OCI-LY1 (cell line): ENCODE results near the gene ZNF503.

Experiments
- H2AFZ ChIP-seq: fragments of 200-600 bp; sonication (generic), shearing (Covaris generic); 2 replicates; pipeline ENCODE4 v1.6.0; 2014; ENCODE audit warnings: antibody characterized with exemption, mild to moderate bottlenecking, low read length
- H3F3A ChIP-seq: fragments of 200-600 bp; sonication (generic), shearing (Covaris generic); 2 replicates; pipeline ENCODE4 v1.6.0; 2014; ENCODE audit warnings: mild to moderate bottlenecking, antibody characterized with exemption, low read length, moderate library complexity; ENCODE audit not compliant: insufficient read depth
- H3K27ac ChIP-seq: fragments of 200-600 bp; sonication (generic); 2 replicates; pipeline ENCODE4 v1.5.1; 2014; ENCODE audit warnings: low read length, mixed run types, mild to moderate bottlenecking, low read depth; ENCODE audit not compliant: poor library complexity, severe bottlenecking
- H3K27me3 ChIP-seq: fragments of 200-600 bp; sonication (generic); 2 replicates; pipeline ENCODE4 v1.6.0; 2014; ENCODE audit warnings: antibody characterized with exemption, mild to moderate bottlenecking, low read length, moderate library complexity; ENCODE audit not compliant: insufficient read depth
- H3K36me3 ChIP-seq: fragments of 200-600 bp; sonication (generic); 2 replicates; pipeline ENCODE4 v1.6.1; 2014; ENCODE audit warnings: mild to moderate bottlenecking, antibody characterized with exemption, low read length, moderate library complexity, mixed read lengths; ENCODE audit not compliant: insufficient read depth
- H3K4me1 ChIP-seq: fragments of 200-600 bp; sonication (generic); 2 replicates; pipeline ENCODE4 v1.5.1; 2014; ENCODE audit warnings: mild to moderate bottlenecking, low read length, moderate library complexity; ENCODE audit not compliant: insufficient read depth, severe bottlenecking
- H3K4me2 ChIP-seq: fragments of 200-600 bp; sonication (generic), shearing (Covaris generic); 2 replicates; pipeline ENCODE4 v1.6.1; 2014; ENCODE audit warnings: low read length
- H3K4me3 ChIP-seq: fragments of 200-600 bp; sonication (generic); 2 replicates; pipeline ENCODE4 v1.5.1; 2014; ENCODE audit warnings: low read length, low read depth, mild to moderate bottlenecking, mixed read lengths; ENCODE audit not compliant: poor library complexity, severe bottlenecking
- H3K79me2 ChIP-seq: fragments of 200-600 bp; shearing (Covaris generic); 2 replicates; pipeline ENCODE4 v1.6.1; 2016; ENCODE audit warnings: mixed run types, low read length, mixed read lengths; ENCODE audit not compliant: insufficient read depth
- H3K9ac ChIP-seq: fragments of 200-600 bp; sonication (generic), shearing (Covaris generic); 2 replicates; pipeline ENCODE4 v1.6.1; 2014; ENCODE audit warnings: mild to moderate bottlenecking, low read length, mixed read lengths
- H3K9me2 ChIP-seq: fragments of 200-600 bp; sonication (generic), shearing (Covaris generic); 2 replicates; pipeline ENCODE4 v1.6.1; 2014; ENCODE audit warnings: low read depth, mild to moderate bottlenecking, low read length, mixed read lengths
- H3K9me3 ChIP-seq: fragments of 200-600 bp; shearing (Covaris generic); 2 replicates; pipeline ENCODE4 v1.6.1; 2014; ENCODE audit warnings: low read length, mixed read lengths
- H4K20me1 ChIP-seq: fragments of 200-600 bp; sonication (generic), shearing (Covaris generic); 2 replicates; pipeline ENCODE4 v1.6.0; 2016; ENCODE audit warnings: mild to moderate bottlenecking, low read length; ENCODE audit not compliant: insufficient read depth
- EZH2 ChIP-seq: fragments of 200-600 bp; sonication (generic), shearing (Covaris generic); IDR thresholded peaks from 2 replicates; pipeline ENCODE4 v1.8.0; 2017; ENCODE audit warnings: borderline replicate concordance, mixed run types, mild to moderate bottlenecking, antibody characterized with exemption, low read length, moderate library complexity, mixed read lengths
- TF ChIP-seq, protein P1 (sequence below): fragments of 200-600 bp; sonication (generic), shearing (Covaris generic); IDR thresholded peaks from 2 replicates; pipeline ENCODE4 v1.5.1; 2017; ENCODE audit warnings: mild to moderate bottlenecking, antibody characterized with exemption, low read length, moderate library complexity, mixed read lengths

The ZNF503 gene

DNA sequence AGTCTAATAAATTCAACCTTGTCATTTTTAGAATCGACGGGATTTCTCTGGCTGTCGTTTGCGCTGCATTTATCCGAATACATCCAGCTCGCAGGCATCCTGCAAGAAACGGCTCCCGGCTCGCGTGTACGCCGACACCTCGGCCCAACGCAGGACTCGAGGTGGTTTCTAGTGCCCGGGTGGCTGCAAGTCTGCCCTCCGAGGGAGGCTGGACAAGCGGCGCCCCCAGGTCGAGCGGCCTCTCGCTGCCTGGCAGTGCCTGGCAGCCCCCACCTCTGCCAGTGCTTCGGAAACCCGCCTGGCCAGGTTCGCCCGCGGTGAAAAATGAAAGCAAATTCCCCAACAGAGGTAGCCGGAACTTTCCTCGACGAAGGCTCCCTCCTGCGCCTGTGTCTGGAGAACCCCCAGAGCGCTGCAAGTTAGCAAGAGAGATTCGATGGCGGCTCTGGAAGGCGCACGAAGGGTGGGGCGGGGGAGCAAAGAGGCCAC is 5.7 kb upstream of the ZNF503 start:
- Histone ChIP-seq H3F3A (no peaks in the 10 kb centered on the region), H3K4me1 (no peaks in the 10 kb centered on the region), H3K9me3 (no peaks in the 10 kb centered on the region), H3K9me2 (no peaks in the 10 kb centered on the region), H3K4me3 (no peak overlapping the region), H3K79me2 (no peaks in the 10 kb centered on the region), H4K20me1 (no peaks in the 10 kb centered on the region), H3K4me2 (no peak overlapping the region), H3K36me3 (no peaks in the 10 kb centered on the region), H3K27me3 (no peaks in the 10 kb centered on the region), H2AFZ (no peak overlapping the region), H3K9ac (no peak overlapping the region), H3K27ac (no peak overlapping the region)
- no peak for TF ChIP-seq EZH2
- TF ChIP-seq, protein P1, sequence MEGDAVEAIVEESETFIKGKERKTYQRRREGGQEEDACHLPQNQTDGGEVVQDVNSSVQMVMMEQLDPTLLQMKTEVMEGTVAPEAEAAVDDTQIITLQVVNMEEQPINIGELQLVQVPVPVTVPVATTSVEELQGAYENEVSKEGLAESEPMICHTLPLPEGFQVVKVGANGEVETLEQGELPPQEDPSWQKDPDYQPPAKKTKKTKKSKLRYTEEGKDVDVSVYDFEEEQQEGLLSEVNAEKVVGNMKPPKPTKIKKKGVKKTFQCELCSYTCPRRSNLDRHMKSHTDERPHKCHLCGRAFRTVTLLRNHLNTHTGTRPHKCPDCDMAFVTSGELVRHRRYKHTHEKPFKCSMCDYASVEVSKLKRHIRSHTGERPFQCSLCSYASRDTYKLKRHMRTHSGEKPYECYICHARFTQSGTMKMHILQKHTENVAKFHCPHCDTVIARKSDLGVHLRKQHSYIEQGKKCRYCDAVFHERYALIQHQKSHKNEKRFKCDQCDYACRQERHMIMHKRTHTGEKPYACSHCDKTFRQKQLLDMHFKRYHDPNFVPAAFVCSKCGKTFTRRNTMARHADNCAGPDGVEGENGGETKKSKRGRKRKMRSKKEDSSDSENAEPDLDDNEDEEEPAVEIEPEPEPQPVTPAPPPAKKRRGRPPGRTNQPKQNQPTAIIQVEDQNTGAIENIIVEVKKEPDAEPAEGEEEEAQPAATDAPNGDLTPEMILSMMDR = no peak

DNA sequence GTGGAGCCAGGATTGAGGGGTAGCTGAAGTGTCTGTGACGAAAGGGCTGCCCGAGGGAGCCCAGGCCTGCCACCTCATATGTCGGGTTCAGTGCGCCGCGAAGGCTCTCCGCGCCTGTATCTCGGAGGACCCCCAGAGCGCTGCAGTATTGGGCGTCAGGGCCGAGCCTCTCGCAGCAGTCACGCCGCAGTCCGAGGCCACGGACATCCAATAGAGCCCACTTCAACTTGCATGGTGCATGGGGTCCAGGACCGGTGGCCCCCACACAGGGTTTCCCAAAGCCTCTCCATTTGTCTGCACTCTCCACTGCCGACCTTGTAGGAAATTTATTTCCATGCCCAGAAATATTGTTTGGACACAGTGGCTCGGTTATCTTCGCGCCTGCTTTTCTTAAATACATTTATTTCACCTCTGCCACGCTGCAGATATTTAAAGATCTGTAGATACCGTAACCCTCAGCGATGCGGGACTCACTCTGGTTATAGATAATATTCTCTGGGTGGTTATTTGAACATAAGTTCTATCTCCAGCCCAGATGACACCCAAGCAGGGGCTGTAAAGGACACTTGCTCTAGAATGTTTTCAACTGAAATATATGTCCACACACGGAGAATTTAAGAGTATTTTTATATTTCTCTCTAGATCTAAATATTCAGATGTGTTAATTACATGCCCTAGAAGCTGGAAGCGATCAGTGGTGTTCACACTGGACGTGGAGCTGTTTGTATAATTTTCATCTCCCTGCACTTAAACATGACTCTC is 5.1 kb upstream of the ZNF503 start:
- no peaks in the 10 kb centered on the region for H3K27me3 ChIP-seq
- no peaks in the 10 kb centered on the region for H3K36me3 ChIP-seq
- no peak overlapping the region for H3K27ac ChIP-seq
- no peak for TF ChIP-seq EZH2
- TF ChIP-seq, protein P1 = no peak
- H3K4me2 ChIP-seq = no peak overlapping the region
- no peak overlapping the region for H3K4me3 ChIP-seq
- H3K79me2 ChIP-seq = no peaks in the 10 kb centered on the region
- H3K9me2 ChIP-seq = no peaks in the 10 kb centered on the region
- no peaks in the 10 kb centered on the region for H3F3A ChIP-seq
- no peak overlapping the region for H2AFZ ChIP-seq
- no peak overlapping the region for H3K9ac ChIP-seq
- H4K20me1 ChIP-seq = no peaks in the 10 kb centered on the region
- no peaks in the 10 kb centered on the region for H3K4me1 ChIP-seq
- H3K9me3 ChIP-seq = no peaks in the 10 kb centered on the region

DNA sequence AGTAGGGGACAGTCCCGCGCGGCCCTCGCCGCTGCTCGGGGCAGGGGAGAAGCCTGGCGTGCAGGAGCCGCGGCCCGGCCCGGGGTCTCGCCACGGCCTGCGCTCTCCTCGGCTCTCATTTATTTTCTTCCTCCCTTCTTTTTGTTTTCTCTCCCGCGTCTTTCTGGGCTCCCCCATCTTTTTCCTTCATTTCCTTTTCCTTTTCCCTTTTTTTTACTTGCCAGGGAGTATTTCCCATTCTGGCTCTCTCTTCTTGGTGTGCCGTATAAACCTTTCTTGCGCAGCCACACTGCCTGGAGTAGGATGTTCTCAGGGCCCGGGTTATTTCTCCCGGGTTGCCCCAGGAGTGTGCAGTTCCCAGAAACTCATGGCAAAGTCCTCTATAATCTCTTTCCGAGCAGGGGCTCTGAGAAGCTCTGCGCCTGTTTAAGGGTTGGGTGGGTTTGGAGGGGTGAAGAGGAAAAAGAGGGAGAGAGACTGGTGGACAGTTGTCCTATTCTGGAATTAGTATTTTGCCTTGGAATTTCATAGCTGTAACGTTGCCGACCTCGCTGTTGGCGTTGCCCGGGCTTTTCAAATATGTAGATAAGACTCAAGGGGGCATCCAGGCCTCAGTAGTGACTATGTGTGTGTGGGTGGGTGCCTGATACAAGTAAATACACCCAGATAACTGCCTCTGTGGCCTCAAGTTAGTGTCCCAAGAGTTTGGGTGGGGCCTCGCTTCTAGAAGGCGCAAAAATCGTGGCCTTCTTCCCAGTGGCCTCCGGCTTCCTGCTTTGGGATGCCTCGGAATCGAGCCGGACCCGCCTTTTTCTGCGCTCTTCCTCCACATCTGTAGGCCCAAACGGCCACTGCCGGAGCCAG is 4.3 kb upstream of the ZNF503 start:
- Histone ChIP-seq H3K4me3 (no peak overlapping the region), H4K20me1 (no peaks in the 10 kb centered on the region), H3K79me2 (no peaks in the 10 kb centered on the region), H3K9me3 (no peaks in the 10 kb centered on the region), H3K36me3 (no peaks in the 10 kb centered on the region), H3K27me3 (no peaks in the 10 kb centered on the region), H2AFZ (no peak overlapping the region), H3K27ac (no peak overlapping the region), H3K9ac (no peak overlapping the region), H3K9me2 (no peaks in the 10 kb centered on the region), H3K4me2 (no peak overlapping the region), H3F3A (no peaks in the 10 kb centered on the region), H3K4me1 (no peaks in the 10 kb centered on the region)
- no peak for TF ChIP-seq EZH2
- TF ChIP-seq, protein P1 = no peak
